NCI-H128 (cell line): ENCODE data around the gene RGS3.
"Not testable (repeated sequence)": the region's sequence is repeated elsewhere in the genome, so short reads cannot be mapped to it uniquely, and the experiment has no call there.

Experiments
- DNase-seq: peaks from one replicate; lab custom pipeline; 2025; ENCODE audit not compliant: unreplicated experiment; lab: John Stamatoyannopoulos, UW

The RGS3 gene

DNA sequence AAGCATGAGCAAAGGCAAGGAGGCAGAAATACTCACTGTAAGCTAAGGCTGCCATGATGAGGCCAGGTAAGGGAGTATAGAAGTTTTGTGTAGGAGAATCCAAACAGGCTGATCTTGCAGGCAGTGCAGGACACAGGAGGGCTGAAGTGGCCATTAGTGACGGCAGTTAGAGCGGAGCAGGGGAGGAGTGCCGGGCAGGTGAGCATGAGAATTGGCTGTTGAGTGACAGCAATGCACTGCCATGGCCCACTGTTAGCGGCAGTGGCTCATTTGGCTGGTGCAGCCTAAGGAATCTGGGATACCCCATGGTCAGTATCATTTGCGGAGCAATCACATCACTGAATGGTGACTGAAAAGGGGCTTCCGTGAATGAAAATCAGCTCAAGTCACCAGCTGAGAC lies 22.8 kb downstream of the RGS3 start:
- DNase-seq = no peak

- no peak for DNase-seq
Measured at GRCh38 chr9:113488071-113488470, 24.5 kb downstream of the RGS3 start.

DNA sequence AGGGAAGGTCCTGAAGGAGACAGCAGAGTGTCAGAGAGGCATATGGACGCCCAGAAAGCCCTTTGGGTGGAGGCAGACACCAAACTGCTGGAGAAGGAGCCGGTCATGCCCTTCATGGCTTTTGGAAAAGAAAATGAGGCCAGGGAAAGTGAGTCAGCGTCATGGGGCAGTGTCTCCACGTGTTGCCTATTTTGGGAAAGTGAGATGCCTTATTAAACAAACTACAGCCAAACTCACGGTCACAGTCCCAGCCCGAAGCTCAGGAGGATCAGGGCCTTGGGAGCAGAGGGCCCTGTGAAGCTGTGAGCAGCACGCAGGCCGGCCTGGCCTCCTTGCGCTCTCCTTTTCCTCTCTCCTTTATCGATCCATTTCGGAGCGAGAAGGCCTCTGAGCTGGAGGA lies 25.0 kb downstream of the RGS3 start:
- no peak for DNase-seq

DNA sequence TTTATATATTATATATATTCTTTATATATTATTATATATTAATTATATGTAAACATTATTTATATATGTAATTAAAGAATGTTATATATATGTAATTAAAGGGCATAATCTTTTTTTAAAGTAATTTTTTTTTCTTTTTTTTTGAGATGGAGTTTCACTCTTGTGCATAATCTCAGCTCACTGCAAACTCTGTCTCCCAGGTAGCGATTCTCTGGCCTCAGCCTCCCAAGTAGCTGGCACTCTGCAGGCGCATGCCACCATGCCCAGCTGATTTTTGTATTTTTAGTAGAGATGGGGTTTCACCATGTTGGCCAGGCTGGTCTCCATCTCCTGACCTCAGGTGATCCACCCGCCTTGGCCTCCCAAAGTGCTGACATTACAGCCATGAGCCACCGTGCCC lies 27.6 kb downstream of the RGS3 start:
- DNase-seq = not testable (repeated sequence)

DNA sequence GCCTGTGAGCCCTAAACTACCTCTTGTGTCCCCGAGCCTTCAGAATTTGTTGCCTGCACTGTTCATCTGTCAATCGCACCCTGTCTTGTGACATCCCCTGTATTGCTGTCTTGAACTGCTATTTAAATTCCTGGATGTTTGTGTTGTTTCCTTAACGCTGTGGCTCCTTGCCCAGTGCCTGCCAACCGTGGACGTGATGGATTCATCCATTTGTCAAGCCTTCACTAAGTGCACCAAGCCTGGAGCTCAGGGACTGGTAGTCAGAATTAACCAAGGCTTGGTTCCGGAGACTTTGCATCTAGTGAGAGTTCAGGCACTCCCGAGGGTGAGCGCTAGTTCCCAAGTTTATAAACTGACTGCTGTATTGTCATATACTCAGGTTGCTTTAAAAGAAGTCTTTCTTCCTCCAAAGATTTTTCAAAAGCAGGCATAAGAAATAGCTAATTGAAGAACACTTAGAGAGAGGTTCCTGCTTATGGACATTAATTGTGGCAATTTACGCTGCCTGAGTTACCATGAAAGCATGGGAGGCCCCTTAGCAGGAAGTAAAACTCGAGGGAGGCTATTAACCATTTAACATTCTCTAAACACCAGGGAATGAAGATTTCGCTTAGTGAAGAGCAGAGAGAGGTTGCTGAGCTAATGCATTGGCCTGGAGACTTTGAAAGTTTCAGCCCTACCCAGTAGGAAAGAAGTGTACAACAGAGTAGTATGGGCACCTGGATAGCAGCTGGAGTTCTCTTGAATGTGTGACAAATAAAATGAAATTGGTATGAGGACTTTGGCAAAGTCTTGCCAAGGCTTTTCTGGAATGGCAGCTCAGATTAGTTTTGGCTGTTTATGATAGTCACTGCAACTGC lies 29.0 kb downstream of the RGS3 start:
- DNase-seq = no peak

GRCh38 chr9:113493203-113493520 lies 29.6 kb downstream of the RGS3 start:
- no peak for DNase-seq

GRCh38 chr9:113495526-113495925 lies 32.0 kb downstream of the RGS3 start:
- DNase-seq = no peak

GRCh38 chr9:113497051-113497450 lies 33.5 kb downstream of the RGS3 start:
- DNase-seq = no peak

DNA sequence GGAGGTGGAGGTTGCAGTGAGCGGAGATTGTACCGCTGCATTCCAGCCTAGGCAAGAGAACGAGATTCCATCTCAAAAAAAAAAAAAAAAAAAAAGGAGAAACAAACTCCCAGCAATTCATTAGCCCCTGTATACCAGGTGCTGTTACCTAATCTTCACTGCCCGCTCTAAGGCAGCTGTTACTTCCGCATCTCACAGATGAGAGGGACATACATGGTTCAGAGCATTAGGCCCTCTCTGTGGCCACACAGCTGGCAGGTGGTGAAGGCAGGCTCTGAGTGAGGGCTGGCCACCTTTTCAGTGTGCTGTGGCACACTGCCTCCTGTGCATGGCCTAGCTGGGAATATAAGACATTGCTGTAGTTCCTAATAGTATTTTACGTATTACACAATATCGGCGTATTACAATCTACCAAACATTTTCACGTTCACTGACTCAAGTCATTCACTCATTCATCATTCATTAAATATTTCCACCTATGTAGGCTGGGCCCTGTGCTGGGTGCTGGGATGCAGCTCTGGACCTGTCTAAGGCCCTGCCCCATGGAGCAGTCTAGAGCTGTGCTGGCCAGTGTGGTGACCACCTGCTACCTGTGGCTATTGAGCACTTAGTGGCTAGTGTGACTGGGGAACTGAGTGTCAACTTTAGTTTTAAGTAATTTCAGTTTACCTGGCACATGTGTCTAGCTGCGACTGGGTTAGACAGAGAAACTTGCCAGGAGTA lies 35.8 kb downstream of the RGS3 start:
- no peak for DNase-seq

- no peak for DNase-seq
Measured at GRCh38 chr9:113499876-113500497, 36.5 kb downstream of the RGS3 start.

- DNase-seq = no peak
Measured at GRCh38 chr9:113501129-113501686, 37.7 kb downstream of the RGS3 start.

- no peak for DNase-seq
Measured at GRCh38 chr9:113501852-113502251, 38.3 kb downstream of the RGS3 start.

DNA sequence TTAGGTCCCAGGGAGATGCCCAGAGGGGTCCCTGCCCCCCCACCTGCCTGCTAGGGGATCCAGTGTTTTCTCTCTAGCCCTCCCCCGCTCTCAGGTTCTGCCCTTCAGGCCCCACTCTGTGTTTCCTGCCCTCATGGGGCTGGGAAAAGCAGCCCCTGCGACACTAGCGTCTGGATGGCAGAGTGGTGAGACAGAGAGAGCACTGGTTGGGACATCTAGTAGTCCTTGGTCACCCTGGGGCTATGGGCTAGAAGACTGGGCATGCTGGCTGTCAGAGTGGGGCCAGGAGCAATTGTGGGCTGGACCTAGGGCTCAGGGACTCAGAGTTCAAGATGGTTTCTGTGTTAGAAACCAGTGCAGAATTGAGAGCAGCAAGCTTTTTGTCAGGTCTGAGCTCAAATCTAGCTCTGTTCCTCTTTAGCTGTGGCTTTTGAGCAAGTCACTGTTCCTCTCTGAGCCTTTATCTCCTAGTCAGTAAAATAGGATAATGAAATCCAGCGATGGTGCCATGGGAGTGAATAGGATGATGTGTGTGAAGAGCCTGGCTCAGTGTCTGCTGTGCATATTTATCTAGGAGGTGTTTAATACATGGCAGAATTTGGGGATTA lies 39.0 kb downstream of the RGS3 start:
- DNase-seq = no peak

- no peak for DNase-seq
Measured at GRCh38 chr9:113503131-113503541, 39.6 kb downstream of the RGS3 start.

GRCh38 chr9:113503613-113504211 lies 40.2 kb downstream of the RGS3 start:
- no peak for DNase-seq

- DNase-seq = no peak
Measured at GRCh38 chr9:113504725-113505590, 41.4 kb downstream of the RGS3 start.

- peak; percentile 34 for DNase-seq
Measured at GRCh38 chr9:113506090-113506589, 42.6 kb downstream of the RGS3 start.

GRCh38 chr9:113507256-113507655 lies 43.7 kb downstream of the RGS3 start:
- DNase-seq = no peak

- no peak for DNase-seq
Measured at GRCh38 chr9:113508111-113508749, 44.7 kb downstream of the RGS3 start.
